Suprapubic skin (tissue), 3 donors: ENCODE data around the gene DEXI.
"Not testable (repeated sequence)": the region's sequence is repeated elsewhere in the genome, so short reads cannot be mapped to it uniquely, and the experiment has no call there.

ENCODE experiments used
- CTCF ChIP-seq, 2 donors: fragments of 200-600 bp in 1 of 2; fragments of 450-650 bp in 1 of 2; sonication (generic) in 1 of 2; IDR thresholded peaks; one replicate each; pipeline ENCODE4 v1.5.1; 2016 to 2019; ENCODE audit warnings: antibody characterized with exemption in 2 of 2, mild to moderate bottlenecking in 1 of 2, moderate library complexity in 1 of 2
- EP300 ChIP-seq: sonication (generic); formaldehyde crosslinking; IDR thresholded peaks from one replicate; pipeline ENCODE4 v1.6.1; 2017; ENCODE audit warnings: antibody characterized with exemption
- POLR2A ChIP-seq, 2 donors: fragments of 450-650 bp; IDR thresholded peaks; one replicate each; pipeline ENCODE4 v1.6.1; 2017; ENCODE audit warnings: antibody characterized with exemption in 2 of 2, mild to moderate bottlenecking in 2 of 2, moderate library complexity in 2 of 2

GRCh38 chr16:10966559-10966958, 24.3 kb upstream of the DEXI start:
- TF ChIP-seq CTCF (IDR thresholded peaks at IDR 0.05); EP300; POLR2A (IDR thresholded peaks at IDR 0.05): not testable (repeated sequence)
